ENCODE measurements around the gene CENPN.
A peak's percentile ranks its signal among the peaks of the same experiment; 100 is the strongest.

CENPN gene

DNA sequence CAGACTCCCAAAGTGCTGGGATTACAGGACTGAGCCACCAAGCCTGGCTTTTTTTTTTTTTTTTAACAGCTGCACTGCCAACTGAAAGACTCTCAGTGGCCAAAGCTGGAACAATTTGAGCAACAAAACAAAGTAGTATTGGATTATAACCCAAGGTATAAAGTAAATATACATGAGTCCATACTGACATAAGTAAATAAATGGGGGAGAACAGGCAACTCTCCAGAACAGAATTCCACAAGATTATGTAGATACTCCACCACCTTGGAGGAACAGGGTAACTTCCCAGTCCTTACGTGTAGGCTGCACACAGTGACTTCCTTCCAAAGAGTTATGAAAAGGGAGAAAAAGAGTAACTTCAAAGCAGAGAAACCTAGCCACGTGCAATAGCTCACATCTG is 16.0 kb upstream of the CENPN start:
- Histone ChIP-seq H3K4me1 (ENCODE audit: control insufficient read depth in 2 of 2, insufficient read depth in 2 of 2, low read length in 2 of 2) (peaks cover 3 to 5% of the 10 kb centered on the region in 2 donors), H3K9ac (ENCODE audit: low read depth in 1 of 2, low read length in 2 of 2) (no peak overlapping the region), H3K27me3 (ENCODE audit: control insufficient read depth in 2 of 2, insufficient read depth in 2 of 2, low read length in 2 of 2) (no peaks in the 10 kb centered on the region), H3K4me3 (ENCODE audit: low read length in 2 of 2) (no peak overlapping the region), H3K9me3 (ENCODE audit: control insufficient read depth in 2 of 2, low read length in 2 of 2) (no peaks in the 10 kb centered on the region), H3K36me3 (ENCODE audit: control insufficient read depth in 2 of 2, insufficient read depth in 2 of 2, low read length in 2 of 2) (peaks cover 0 to 10% of the 10 kb centered on the region in 2 donors), H3K27ac (ENCODE audit: low read depth in 2 of 2, low read length in 2 of 2) (no peak overlapping the region)

- H3K9ac ChIP-seq (ENCODE audit: low read depth in 1 of 2, low read length in 2 of 2): no peak overlapping the region
- H3K4me1 ChIP-seq (ENCODE audit: control insufficient read depth in 2 of 2, insufficient read depth in 2 of 2, low read length in 2 of 2): peaks cover 3 to 9% of the 10 kb centered on the region in 2 donors
- no peaks in the 10 kb centered on the region for H3K27me3 ChIP-seq (ENCODE audit: control insufficient read depth in 2 of 2, insufficient read depth in 2 of 2, low read length in 2 of 2)
- H3K36me3 ChIP-seq (ENCODE audit: control insufficient read depth in 2 of 2, insufficient read depth in 2 of 2, low read length in 2 of 2): peaks cover 0 to 10% of the 10 kb centered on the region in 2 donors
- H3K4me3 ChIP-seq (ENCODE audit: low read length in 2 of 2): no peak overlapping the region
- H3K27ac ChIP-seq (ENCODE audit: low read depth in 2 of 2, low read length in 2 of 2): no peak overlapping the region
- no peaks in the 10 kb centered on the region for H3K9me3 ChIP-seq (ENCODE audit: control insufficient read depth in 2 of 2, low read length in 2 of 2)
These were observed 15.1 kb upstream of the CENPN start for GRCh38 chr16:80991792-80992430.

DNA sequence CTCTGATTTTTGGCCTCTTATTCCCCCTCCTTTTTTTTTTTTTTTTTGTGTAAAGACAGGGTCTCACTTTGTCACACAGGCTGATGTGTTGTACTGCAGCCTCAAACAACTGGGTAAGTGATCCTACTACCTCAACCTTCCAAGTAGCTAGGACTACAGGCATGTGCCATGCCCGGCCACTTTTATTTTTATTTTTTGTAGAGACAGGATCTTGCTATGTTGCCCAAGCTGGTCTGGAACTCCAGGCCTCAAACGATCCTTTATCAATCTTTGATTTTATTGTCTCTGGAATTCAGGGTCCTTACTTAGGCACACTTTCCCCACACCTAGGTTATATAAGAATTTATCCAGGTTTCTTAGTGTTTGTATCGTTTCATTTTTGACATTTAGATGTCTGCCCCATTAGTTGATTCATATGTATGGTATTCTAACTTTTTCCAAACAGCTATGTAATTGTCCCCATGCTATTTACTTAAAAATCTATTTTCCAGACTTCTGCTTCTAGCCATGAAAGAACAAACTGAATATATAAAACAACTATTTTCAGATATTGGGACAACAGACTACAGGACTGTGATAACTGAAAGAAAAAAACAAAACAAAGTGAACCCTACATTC is 14.2 kb upstream of the CENPN start:
- peaks cover 4 to 16% of the 10 kb centered on the region in 2 donors for H3K4me1 ChIP-seq (ENCODE audit: control insufficient read depth in 2 of 2, insufficient read depth in 2 of 2, low read length in 2 of 2)
- H3K36me3 ChIP-seq (ENCODE audit: control insufficient read depth in 2 of 2, insufficient read depth in 2 of 2, low read length in 2 of 2): peaks cover 0 to 10% of the 10 kb centered on the region in 2 donors
- no peak overlapping the region for H3K9ac ChIP-seq (ENCODE audit: low read depth in 1 of 2, low read length in 2 of 2)
- no peak overlapping the region for H3K27ac ChIP-seq (ENCODE audit: low read depth in 2 of 2, low read length in 2 of 2)
- H3K9me3 ChIP-seq (ENCODE audit: control insufficient read depth in 2 of 2, low read length in 2 of 2): no peaks in the 10 kb centered on the region
- H3K4me3 ChIP-seq (ENCODE audit: low read length in 2 of 2): no peak overlapping the region
- H3K27me3 ChIP-seq (ENCODE audit: control insufficient read depth in 2 of 2, insufficient read depth in 2 of 2, low read length in 2 of 2): no peaks in the 10 kb centered on the region

GRCh38 chr16:80993307-80993706 is 13.7 kb upstream of the CENPN start:
- H3K36me3 ChIP-seq (ENCODE audit: control insufficient read depth in 2 of 2, insufficient read depth in 2 of 2, low read length in 2 of 2): peaks cover 0 to 6% of the 10 kb centered on the region in 2 donors
- no peaks in the 10 kb centered on the region for H3K27me3 ChIP-seq (ENCODE audit: control insufficient read depth in 2 of 2, insufficient read depth in 2 of 2, low read length in 2 of 2)
- no peak overlapping the region for H3K27ac ChIP-seq (ENCODE audit: low read depth in 2 of 2, low read length in 2 of 2)
- H3K4me1 ChIP-seq (ENCODE audit: control insufficient read depth in 2 of 2, insufficient read depth in 2 of 2, low read length in 2 of 2): peaks cover 7 to 16% of the 10 kb centered on the region in 2 donors
- no peaks in the 10 kb centered on the region for H3K9me3 ChIP-seq (ENCODE audit: control insufficient read depth in 2 of 2, low read length in 2 of 2)
- H3K4me3 ChIP-seq (ENCODE audit: low read length in 2 of 2): no peak overlapping the region
- H3K9ac ChIP-seq (ENCODE audit: low read depth in 1 of 2, low read length in 2 of 2): no peak overlapping the region

GRCh38 chr16:80993834-80994233 is 13.2 kb upstream of the CENPN start:
- H3K9me3 ChIP-seq (ENCODE audit: control insufficient read depth in 2 of 2, low read length in 2 of 2): no peaks in the 10 kb centered on the region
- no peaks in the 10 kb centered on the region for H3K27me3 ChIP-seq (ENCODE audit: control insufficient read depth in 2 of 2, insufficient read depth in 2 of 2, low read length in 2 of 2)
- no peak overlapping the region for H3K4me3 ChIP-seq (ENCODE audit: low read length in 2 of 2)
- H3K36me3 ChIP-seq (ENCODE audit: control insufficient read depth in 2 of 2, insufficient read depth in 2 of 2, low read length in 2 of 2): peaks cover 0 to 6% of the 10 kb centered on the region in 2 donors
- no peak overlapping the region for H3K9ac ChIP-seq (ENCODE audit: low read depth in 1 of 2, low read length in 2 of 2)
- H3K4me1 ChIP-seq (ENCODE audit: control insufficient read depth in 2 of 2, insufficient read depth in 2 of 2, low read length in 2 of 2): peaks cover 7 to 16% of the 10 kb centered on the region in 2 donors
- peak overlapping the region in 1 of 2 donors; percentile 37 for H3K27ac ChIP-seq (ENCODE audit: low read depth in 2 of 2, low read length in 2 of 2)

- peak overlapping the region in 1 of 2 donors; percentile 55 for H3K27ac ChIP-seq (ENCODE audit: low read depth in 2 of 2, low read length in 2 of 2)
- no peaks in the 10 kb centered on the region for H3K27me3 ChIP-seq (ENCODE audit: control insufficient read depth in 2 of 2, insufficient read depth in 2 of 2, low read length in 2 of 2)
- no peak overlapping the region for H3K9ac ChIP-seq (ENCODE audit: low read depth in 1 of 2, low read length in 2 of 2)
- H3K4me1 ChIP-seq (ENCODE audit: control insufficient read depth in 2 of 2, insufficient read depth in 2 of 2, low read length in 2 of 2): peaks cover 7 to 16% of the 10 kb centered on the region in 2 donors
- H3K9me3 ChIP-seq (ENCODE audit: control insufficient read depth in 2 of 2, low read length in 2 of 2): no peaks in the 10 kb centered on the region
- H3K36me3 ChIP-seq (ENCODE audit: control insufficient read depth in 2 of 2, insufficient read depth in 2 of 2, low read length in 2 of 2): peaks cover 0 to 6% of the 10 kb centered on the region in 2 donors
- no peak overlapping the region for H3K4me3 ChIP-seq (ENCODE audit: low read length in 2 of 2)
These were observed 12.6 kb upstream of the CENPN start for GRCh38 chr16:80994451-80994850.

DNA sequence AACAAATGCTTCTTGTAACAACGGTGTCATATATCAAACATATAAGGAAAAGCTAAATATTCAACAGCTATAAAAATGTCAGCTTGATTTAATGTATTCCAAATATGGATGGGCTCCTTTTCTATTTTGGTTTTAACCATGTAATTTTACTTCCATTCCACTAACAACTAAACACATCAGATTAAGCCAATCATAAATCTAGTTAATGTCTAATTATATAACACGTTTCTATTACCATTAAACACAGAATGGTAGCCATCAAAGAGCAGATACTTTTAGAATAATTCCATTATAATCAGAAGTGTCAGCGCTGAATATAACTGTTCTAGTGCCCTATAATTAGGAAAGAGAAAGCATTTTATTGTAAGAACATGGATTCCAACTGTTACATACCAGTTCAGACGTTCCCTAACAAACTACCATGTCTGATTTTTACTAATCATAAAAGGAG is 10.3 kb upstream of the CENPN start:
- H3K9ac ChIP-seq (ENCODE audit: low read depth in 1 of 2, low read length in 2 of 2): peak overlapping the region in 1 of 2 donors; percentile 51
- peaks cover 12 to 18% of the 10 kb centered on the region in 2 donors for H3K4me1 ChIP-seq (ENCODE audit: control insufficient read depth in 2 of 2, insufficient read depth in 2 of 2, low read length in 2 of 2)
- peaks cover 0 to 3% of the 10 kb centered on the region in 2 donors for H3K36me3 ChIP-seq (ENCODE audit: control insufficient read depth in 2 of 2, insufficient read depth in 2 of 2, low read length in 2 of 2)
- H3K9me3 ChIP-seq (ENCODE audit: control insufficient read depth in 2 of 2, low read length in 2 of 2): no peaks in the 10 kb centered on the region
- H3K4me3 ChIP-seq (ENCODE audit: low read length in 2 of 2): peak overlapping the region; percentile 62 to 69
- H3K27me3 ChIP-seq (ENCODE audit: control insufficient read depth in 2 of 2, insufficient read depth in 2 of 2, low read length in 2 of 2): no peaks in the 10 kb centered on the region
- H3K27ac ChIP-seq (ENCODE audit: low read depth in 2 of 2, low read length in 2 of 2): peak overlapping the region; percentile 18 to 75

- H3K9ac ChIP-seq (ENCODE audit: low read depth in 1 of 2, low read length in 2 of 2): peak overlapping the region; percentile 51 to 60
- H3K4me3 ChIP-seq (ENCODE audit: low read length in 2 of 2): peak overlapping the region; percentile 62 to 69
- H3K27me3 ChIP-seq (ENCODE audit: control insufficient read depth in 2 of 2, insufficient read depth in 2 of 2, low read length in 2 of 2): no peaks in the 10 kb centered on the region
- H3K36me3 ChIP-seq (ENCODE audit: control insufficient read depth in 2 of 2, insufficient read depth in 2 of 2, low read length in 2 of 2): peaks cover 0 to 3% of the 10 kb centered on the region in 2 donors
- no peaks in the 10 kb centered on the region for H3K9me3 ChIP-seq (ENCODE audit: control insufficient read depth in 2 of 2, low read length in 2 of 2)
- H3K4me1 ChIP-seq (ENCODE audit: control insufficient read depth in 2 of 2, insufficient read depth in 2 of 2, low read length in 2 of 2): peaks cover 13 to 20% of the 10 kb centered on the region in 2 donors
- peak overlapping the region; percentile 18 to 75 for H3K27ac ChIP-seq (ENCODE audit: low read depth in 2 of 2, low read length in 2 of 2)
These were observed 9.7 kb upstream of the CENPN start for GRCh38 chr16:80997139-80997798.

DNA sequence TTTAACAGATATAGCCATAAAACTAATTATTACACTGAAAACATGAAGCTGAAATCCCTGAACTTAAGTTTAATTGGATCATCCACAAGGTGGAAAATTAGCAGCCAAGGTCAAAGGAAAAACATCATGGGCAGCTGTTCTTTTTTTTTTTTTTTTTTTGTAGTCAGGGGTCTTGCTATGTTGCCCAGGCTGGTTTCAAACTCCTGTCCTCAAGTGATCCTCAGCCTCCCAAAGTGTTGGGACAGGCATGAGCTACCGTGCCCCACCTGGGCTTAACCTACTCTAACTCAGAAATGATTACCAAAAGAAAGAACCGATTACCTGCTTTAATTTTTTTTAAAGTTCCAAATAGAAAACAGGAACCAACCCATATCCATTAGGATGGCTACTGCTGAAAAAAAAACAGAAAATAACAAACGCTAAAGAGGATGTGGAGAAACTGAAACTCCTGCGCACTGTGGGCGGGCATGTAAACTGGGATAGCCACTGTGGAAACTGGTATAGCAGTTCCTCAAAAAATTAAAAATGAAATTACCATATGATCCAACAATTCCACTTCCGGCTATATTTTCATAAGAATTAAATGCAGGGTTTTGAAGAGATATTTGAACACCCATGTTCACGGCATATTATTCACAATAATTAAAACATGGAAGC is 8.9 kb upstream of the CENPN start:
- Histone ChIP-seq H3K27me3 (ENCODE audit: control insufficient read depth in 2 of 2, insufficient read depth in 2 of 2, low read length in 2 of 2) (no peaks in the 10 kb centered on the region), H3K4me3 (ENCODE audit: low read length in 2 of 2) (peak overlapping the region in 1 of 2 donors; percentile 62), H3K27ac (ENCODE audit: low read depth in 2 of 2, low read length in 2 of 2) (peak overlapping the region; percentile 4 to 75)

More for the DNA sequence above, 8.9 kb upstream of the CENPN start:
- Histone ChIP-seq H3K9ac (ENCODE audit: low read depth in 1 of 2, low read length in 2 of 2) (peak overlapping the region; percentile 51 to 60), H3K36me3 (ENCODE audit: control insufficient read depth in 2 of 2, insufficient read depth in 2 of 2, low read length in 2 of 2) (peaks cover 0 to 3% of the 10 kb centered on the region in 2 donors), H3K4me1 (ENCODE audit: control insufficient read depth in 2 of 2, insufficient read depth in 2 of 2, low read length in 2 of 2) (peaks cover 13 to 20% of the 10 kb centered on the region in 2 donors), H3K9me3 (ENCODE audit: control insufficient read depth in 2 of 2, low read length in 2 of 2) (no peaks in the 10 kb centered on the region)

Data from mucosa of rectum (tissue), 2 donors.